ENCODE data around the gene PRKCB.
"Not testable (repeated sequence)": the region's sequence is repeated elsewhere in the genome, so short reads cannot be mapped to it uniquely, and the experiment has no call there.

PRKCB gene

GRCh38 chr16:24150282-24150681 lies 314.5 kb downstream of the PRKCB start:
- Histone ChIP-seq H3K79me2 (ENCODE audit: insufficient read depth, low read length) (no peaks in the 10 kb centered on the region), H2AFZ (ENCODE audit: low read length) (no peak overlapping the region), H4K20me1 (ENCODE audit: insufficient read depth, low read length, poor library complexity, severe bottlenecking) (no peaks in the 10 kb centered on the region), H3K4me1 (ENCODE audit: insufficient read depth, low read length, poor library complexity, severe bottlenecking) (no peaks in the 10 kb centered on the region), H3K9ac (ENCODE audit: low read depth, low read length, poor library complexity, severe bottlenecking) (no peak overlapping the region), H3K4me2 (ENCODE audit: low read depth, low read length, poor library complexity, severe bottlenecking) (no peak overlapping the region), H3K9me2 (replicated peaks; ENCODE audit: low read depth, low read length) (no peaks in the 10 kb centered on the region), H3K36me3 (ENCODE audit: insufficient read depth, low read length) (peaks cover 17% of the 10 kb centered on the region; the same call in 1 of the 2 replicates), H3K4me3 (ENCODE audit: low read length, poor library complexity, severe bottlenecking) (no peak overlapping the region), H3F3A (ENCODE audit: low read depth) (no peaks in the 10 kb centered on the region), H3K27me3 (ENCODE audit: insufficient read depth, low read length, poor library complexity, severe bottlenecking) (no peaks in the 10 kb centered on the region), H3K9me3 (ENCODE audit: insufficient read depth, low read depth, low read length) (no peaks in the 10 kb centered on the region)
- no peak for TF ChIP-seq EZH2phosphoT487 (IDR thresholded peaks at IDR 0.05; ENCODE audit: borderline replicate concordance)
- TF ChIP-seq CTCF (conservative IDR thresholded peaks at IDR 0.05; ENCODE audit: low read length), result no peak

GRCh38 chr16:24151482-24151939 lies 315.7 kb downstream of the PRKCB start:
- no peaks in the 10 kb centered on the region for H3K4me1 ChIP-seq (ENCODE audit: insufficient read depth, low read length, poor library complexity, severe bottlenecking)
- H3K36me3 ChIP-seq (ENCODE audit: insufficient read depth, low read length), result peaks cover 26% of the 10 kb centered on the region; the same call in 1 of the 2 replicates
- no peak overlapping the region for H3K4me2 ChIP-seq (ENCODE audit: low read depth, low read length, poor library complexity, severe bottlenecking)
- no peaks in the 10 kb centered on the region for H3F3A ChIP-seq (ENCODE audit: low read depth)
- H3K4me3 ChIP-seq (ENCODE audit: low read length, poor library complexity, severe bottlenecking), result no peak overlapping the region
- no peak overlapping the region for H2AFZ ChIP-seq (ENCODE audit: low read length)
- no peak overlapping the region for H3K9ac ChIP-seq (ENCODE audit: low read depth, low read length, poor library complexity, severe bottlenecking)
- H3K9me3 ChIP-seq (ENCODE audit: insufficient read depth, low read depth, low read length), result no peaks in the 10 kb centered on the region
- H3K79me2 ChIP-seq (ENCODE audit: insufficient read depth, low read length), result no peaks in the 10 kb centered on the region
- TF ChIP-seq CTCF (conservative IDR thresholded peaks at IDR 0.05; ENCODE audit: low read length) (no peak), EZH2phosphoT487 (IDR thresholded peaks at IDR 0.05; ENCODE audit: borderline replicate concordance) (no peak)
- H3K27me3 ChIP-seq (ENCODE audit: insufficient read depth, low read length, poor library complexity, severe bottlenecking), result no peaks in the 10 kb centered on the region
- no peaks in the 10 kb centered on the region for H4K20me1 ChIP-seq (ENCODE audit: insufficient read depth, low read length, poor library complexity, severe bottlenecking)
- H3K9me2 ChIP-seq (replicated peaks; ENCODE audit: low read depth, low read length), result no peaks in the 10 kb centered on the region

- not testable (repeated sequence) for H3F3A ChIP-seq (ENCODE audit: low read depth); H3K9me3 ChIP-seq (ENCODE audit: insufficient read depth, low read depth, low read length); H3K4me1 ChIP-seq (ENCODE audit: insufficient read depth, low read length, poor library complexity, severe bottlenecking); H3K27me3 ChIP-seq (ENCODE audit: insufficient read depth, low read length, poor library complexity, severe bottlenecking); H4K20me1 ChIP-seq (ENCODE audit: insufficient read depth, low read length, poor library complexity, severe bottlenecking); H3K9ac ChIP-seq (ENCODE audit: low read depth, low read length, poor library complexity, severe bottlenecking); H3K9me2 ChIP-seq (replicated peaks; ENCODE audit: low read depth, low read length); H3K4me2 ChIP-seq (ENCODE audit: low read depth, low read length, poor library complexity, severe bottlenecking); H2AFZ ChIP-seq (ENCODE audit: low read length); H3K79me2 ChIP-seq (ENCODE audit: insufficient read depth, low read length); H3K4me3 ChIP-seq (ENCODE audit: low read length, poor library complexity, severe bottlenecking)
- peaks cover 29% of the 10 kb centered on the region; the same call in 1 of the 2 replicates for H3K36me3 ChIP-seq (ENCODE audit: insufficient read depth, low read length)
Observed at GRCh38 chr16:24152048-24152447, 316.3 kb downstream of the PRKCB start.

- peaks cover 36% of the 10 kb centered on the region; the same call in 1 of the 2 replicates for H3K36me3 ChIP-seq (ENCODE audit: insufficient read depth, low read length)
- H3F3A ChIP-seq (ENCODE audit: low read depth), result no peaks in the 10 kb centered on the region
- H3K79me2 ChIP-seq (ENCODE audit: insufficient read depth, low read length), result no peaks in the 10 kb centered on the region
- no peak overlapping the region for H3K4me2 ChIP-seq (ENCODE audit: low read depth, low read length, poor library complexity, severe bottlenecking)
- H3K9ac ChIP-seq (ENCODE audit: low read depth, low read length, poor library complexity, severe bottlenecking), result no peak overlapping the region
- H3K9me3 ChIP-seq (ENCODE audit: insufficient read depth, low read depth, low read length), result no peaks in the 10 kb centered on the region
- H4K20me1 ChIP-seq (ENCODE audit: insufficient read depth, low read length, poor library complexity, severe bottlenecking), result no peaks in the 10 kb centered on the region
- TF ChIP-seq EZH2phosphoT487 (IDR thresholded peaks at IDR 0.05; ENCODE audit: borderline replicate concordance) (no peak), CTCF (conservative IDR thresholded peaks at IDR 0.05; ENCODE audit: low read length) (no peak)
- H3K4me3 ChIP-seq (ENCODE audit: low read length, poor library complexity, severe bottlenecking), result no peak overlapping the region
- H3K27me3 ChIP-seq (ENCODE audit: insufficient read depth, low read length, poor library complexity, severe bottlenecking), result no peaks in the 10 kb centered on the region
- H2AFZ ChIP-seq (ENCODE audit: low read length), result no peak overlapping the region
- no peaks in the 10 kb centered on the region for H3K4me1 ChIP-seq (ENCODE audit: insufficient read depth, low read length, poor library complexity, severe bottlenecking)
- no peaks in the 10 kb centered on the region for H3K9me2 ChIP-seq (replicated peaks; ENCODE audit: low read depth, low read length)
Observed at GRCh38 chr16:24152826-24153225, 317.0 kb downstream of the PRKCB start.
